HEK293 (cell line): ENCODE data around the gene DLG2.

Experiments used
- CTCF ChIA-PET: fragments of 350-600 bp; formaldehyde crosslinking; extraction: SDS; loops from one replicate; lab custom pipeline; 2021; ENCODE audit warnings: antibody characterized with exemption; lab: Yijun Ruan, JAX
- POLR2A ChIA-PET: fragments of 300-600 bp; formaldehyde crosslinking; extraction: SDS; loops from one replicate; lab custom pipeline; 2020; ENCODE audit warnings: antibody characterized with exemption, inconsistent platforms; lab: Yijun Ruan, JAX
- H3K27ac ChIP-seq: fragments of 200-500 bp; sonication (Bioruptor generic); 2 replicates; pipeline ENCODE4 v1.5.1; 2014; ENCODE audit warnings: low read depth, low read length, control low read depth, inconsistent platforms; ENCODE audit errors: extremely low read depth
- H3K36me3 ChIP-seq, 2 experiments: fragments of 200-500 bp in 1 of 2; sonication (Bioruptor generic) in 1 of 2; 1 replicate in 1 of 2; 2 replicates in 1 of 2; pipeline ENCODE4 v1.5.1; 2014 to 2017; ENCODE audit warnings: inconsistent platforms in 2 of 2, low read length in 2 of 2; ENCODE audit not compliant: control insufficient read depth in 2 of 2, insufficient read depth in 1 of 2
- H3K4me1 ChIP-seq: fragments of 200-500 bp; sonication (Bioruptor generic); 2 replicates; pipeline ENCODE4 v1.5.1; 2014; ENCODE audit warnings: mild to moderate bottlenecking, low read length, inconsistent platforms; ENCODE audit not compliant: control insufficient read depth, insufficient read depth
- H3K4me3 ChIP-seq: 2 replicates; pipeline ENCODE4 v1.5.1; 2011; ENCODE audit warnings: low read depth, mild to moderate bottlenecking, control low read depth, low read length, moderate library complexity
- H3K9me3 ChIP-seq: fragments of 200-500 bp; sonication (Bioruptor generic); 2 replicates; pipeline ENCODE4 v1.5.1; 2014; ENCODE audit warnings: low read depth, low read length, inconsistent platforms; ENCODE audit not compliant: control insufficient read depth, insufficient read depth
- HOXA7 ChIP-seq: sonication (generic); formaldehyde crosslinking; IDR thresholded peaks from 2 replicates; pipeline ENCODE4 v1.8.1; 2022; ENCODE audit warnings: missing genetic modification reagents, borderline replicate concordance
- PRDM1 ChIP-seq: fragments of 450-650 bp; formaldehyde crosslinking; IDR thresholded peaks from 2 replicates; pipeline ENCODE4; 2016; ENCODE audit warnings: missing biosample characterization, missing genetic modification characterization
- TCF7L2 ChIP-seq: IDR thresholded peaks from 2 replicates; pipeline ENCODE4 v1.6.1; 2011; ENCODE audit warnings: low read depth, mild to moderate bottlenecking, inconsistent platforms, low read length, moderate library complexity, borderline replicate concordance
- ZFP37 ChIP-seq: fragments of 450-650 bp; formaldehyde crosslinking; IDR thresholded peaks from 2 replicates; pipeline ENCODE4 v1.5.1; 2016; ENCODE audit warnings: missing biosample characterization, missing genetic modification characterization
- ZFP69B ChIP-seq: fragments of 450-650 bp; formaldehyde crosslinking; IDR thresholded peaks from 2 replicates; pipeline ENCODE4 v1.5.1; 2016; ENCODE audit warnings: missing biosample characterization, missing genetic modification characterization
- ZNF132 ChIP-seq: fragments of 450-650 bp; formaldehyde crosslinking; IDR thresholded peaks from 2 replicates; pipeline ENCODE4 v1.5.1; 2017; ENCODE audit warnings: missing biosample characterization, missing genetic modification characterization, borderline replicate concordance
- ZNF19 ChIP-seq: fragments of 450-650 bp; formaldehyde crosslinking; IDR thresholded peaks from 2 replicates; pipeline ENCODE4; 2016; ENCODE audit warnings: missing biosample characterization, missing genetic modification characterization, low read depth
- ZNF24 ChIP-seq: fragments of 450-650 bp; formaldehyde crosslinking; IDR thresholded peaks from 2 replicates; pipeline ENCODE4 v1.5.1; 2016; ENCODE audit warnings: missing biosample characterization, missing genetic modification characterization
- ZNF404 ChIP-seq: fragments of 450-650 bp; formaldehyde crosslinking; IDR thresholded peaks from 2 replicates; pipeline ENCODE4 v1.5.1; 2017; ENCODE audit warnings: missing biosample characterization, missing genetic modification characterization
- ZNF449 ChIP-seq: fragments of 450-650 bp; formaldehyde crosslinking; IDR thresholded peaks from 2 replicates; pipeline ENCODE4 v1.5.1; 2017; ENCODE audit warnings: missing biosample characterization, mild to moderate bottlenecking, missing genetic modification characterization, moderate library complexity
- ZNF560 ChIP-seq: fragments of 450-650 bp; formaldehyde crosslinking; IDR thresholded peaks from 2 replicates; pipeline ENCODE4 v1.5.1; 2017; ENCODE audit warnings: missing biosample characterization, missing genetic modification characterization, borderline replicate concordance
- ZNF610 ChIP-seq: fragments of 450-650 bp; formaldehyde crosslinking; IDR thresholded peaks from 2 replicates; pipeline ENCODE4 v1.5.1; 2016; ENCODE audit warnings: missing biosample characterization, missing genetic modification characterization, borderline replicate concordance
- ZNF677 ChIP-seq: fragments of 450-650 bp; IDR thresholded peaks from 2 replicates; pipeline ENCODE4 v1.5.0; 2018; ENCODE audit warnings: missing biosample characterization, mild to moderate bottlenecking, missing genetic modification characterization, moderate library complexity
- ZNF768 ChIP-seq: fragments of 450-650 bp; formaldehyde crosslinking; IDR thresholded peaks from 2 replicates; pipeline ENCODE4 v1.5.1; 2018; ENCODE audit warnings: missing biosample characterization, mild to moderate bottlenecking, missing genetic modification characterization
- ZNF777 ChIP-seq: fragments of 450-650 bp; formaldehyde crosslinking; IDR thresholded peaks from 2 replicates; pipeline ENCODE4 v1.5.1; 2017; ENCODE audit warnings: missing biosample characterization, missing genetic modification characterization, borderline replicate concordance
- ZNF785 ChIP-seq: fragments of 450-650 bp; formaldehyde crosslinking; IDR thresholded peaks from 2 replicates; pipeline ENCODE4 v1.5.1; 2016; ENCODE audit warnings: missing biosample characterization, missing genetic modification characterization
- ZXDB ChIP-seq: fragments of 450-650 bp; formaldehyde crosslinking; IDR thresholded peaks from 2 replicates; pipeline ENCODE4 v1.5.1; 2016; ENCODE audit warnings: missing biosample characterization, missing genetic modification characterization
- TF ChIP-seq, protein P1 (sequence below): fragments of 450-650 bp; formaldehyde crosslinking; conservative IDR thresholded peaks from 2 replicates; pipeline ENCODE4 v1.5.1; 2016; ENCODE audit warnings: low read depth, missing biosample characterization, missing genetic modification characterization
- TF ChIP-seq, protein P2 (sequence below): fragments of 450-650 bp; formaldehyde crosslinking; IDR thresholded peaks from 2 replicates; pipeline ENCODE4 v1.5.1; 2016; ENCODE audit warnings: missing biosample characterization, missing genetic modification characterization
- TF ChIP-seq, protein P3 (sequence below): fragments of 450-650 bp; formaldehyde crosslinking; IDR thresholded peaks from 2 replicates; pipeline ENCODE4 v1.5.1; 2016; ENCODE audit warnings: missing biosample characterization, missing genetic modification characterization

Gene DLG2

GRCh38 chr11:84471501-84471900, 1155.6 kb downstream of the DLG2 start:
- H3K9me3 ChIP-seq = no peaks in the 10 kb centered on the region
- POLR2A ChIA-PET = interaction anchor here (0.6 kb wide), 1 partner anchor 25 kb away, joined by 4 read pairs; no protein-coding TSS in a partner anchor
- CTCF ChIA-PET = no interaction called here
- H3K36me3 ChIP-seq = no peaks in the 10 kb centered on the region
- TF ChIP-seq ZNF24 = no peak
- 0 out of 2 replicates have a peak, but pooled peaks have one; percentile 35 for TF ChIP-seq PRDM1 (tag by site-specific recombination)
- TF ChIP-seq, protein P1, sequence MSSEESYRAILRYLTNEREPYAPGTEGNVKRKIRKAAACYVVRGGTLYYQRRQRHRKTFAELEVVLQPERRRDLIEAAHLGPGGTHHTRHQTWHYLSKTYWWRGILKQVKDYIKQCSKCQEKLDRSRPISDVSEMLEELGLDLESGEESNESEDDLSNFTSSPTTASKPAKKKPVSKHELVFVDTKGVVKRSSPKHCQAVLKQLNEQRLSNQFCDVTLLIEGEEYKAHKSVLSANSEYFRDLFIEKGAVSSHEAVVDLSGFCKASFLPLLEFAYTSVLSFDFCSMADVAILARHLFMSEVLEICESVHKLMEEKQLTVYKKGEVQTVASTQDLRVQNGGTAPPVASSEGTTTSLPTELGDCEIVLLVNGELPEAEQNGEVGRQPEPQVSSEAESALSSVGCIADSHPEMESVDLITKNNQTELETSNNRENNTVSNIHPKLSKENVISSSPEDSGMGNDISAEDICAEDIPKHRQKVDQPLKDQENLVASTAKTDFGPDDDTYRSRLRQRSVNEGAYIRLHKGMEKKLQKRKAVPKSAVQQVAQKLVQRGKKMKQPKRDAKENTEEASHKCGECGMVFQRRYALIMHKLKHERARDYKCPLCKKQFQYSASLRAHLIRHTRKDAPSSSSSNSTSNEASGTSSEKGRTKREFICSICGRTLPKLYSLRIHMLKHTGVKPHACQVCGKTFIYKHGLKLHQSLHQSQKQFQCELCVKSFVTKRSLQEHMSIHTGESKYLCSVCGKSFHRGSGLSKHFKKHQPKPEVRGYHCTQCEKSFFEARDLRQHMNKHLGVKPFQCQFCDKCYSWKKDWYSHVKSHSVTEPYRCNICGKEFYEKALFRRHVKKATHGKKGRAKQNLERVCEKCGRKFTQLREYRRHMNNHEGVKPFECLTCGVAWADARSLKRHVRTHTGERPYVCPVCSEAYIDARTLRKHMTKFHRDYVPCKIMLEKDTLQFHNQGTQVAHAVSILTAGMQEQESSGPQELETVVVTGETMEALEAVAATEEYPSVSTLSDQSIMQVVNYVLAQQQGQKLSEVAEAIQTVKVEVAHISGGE (tag by site-specific recombination) = no peak
- TF ChIP-seq, all 188 proteins: peak for 1
- H3K4me3 ChIP-seq = no peak overlapping the region
- no peak overlapping the region for H3K27ac ChIP-seq
- no peaks in the 10 kb centered on the region for H3K4me1 ChIP-seq

- H3K9me3 ChIP-seq = no peaks in the 10 kb centered on the region
- no peaks in the 10 kb centered on the region for H3K36me3 ChIP-seq
- TF ChIP-seq ZFP69B (tag by site-specific recombination) (no peak), ZNF449 (no peak), ZNF768 (tag by site-specific recombination) (no peak), HOXA7 (CRISPR knock-in tag) (no peak)
- TF ChIP-seq, protein P2, sequence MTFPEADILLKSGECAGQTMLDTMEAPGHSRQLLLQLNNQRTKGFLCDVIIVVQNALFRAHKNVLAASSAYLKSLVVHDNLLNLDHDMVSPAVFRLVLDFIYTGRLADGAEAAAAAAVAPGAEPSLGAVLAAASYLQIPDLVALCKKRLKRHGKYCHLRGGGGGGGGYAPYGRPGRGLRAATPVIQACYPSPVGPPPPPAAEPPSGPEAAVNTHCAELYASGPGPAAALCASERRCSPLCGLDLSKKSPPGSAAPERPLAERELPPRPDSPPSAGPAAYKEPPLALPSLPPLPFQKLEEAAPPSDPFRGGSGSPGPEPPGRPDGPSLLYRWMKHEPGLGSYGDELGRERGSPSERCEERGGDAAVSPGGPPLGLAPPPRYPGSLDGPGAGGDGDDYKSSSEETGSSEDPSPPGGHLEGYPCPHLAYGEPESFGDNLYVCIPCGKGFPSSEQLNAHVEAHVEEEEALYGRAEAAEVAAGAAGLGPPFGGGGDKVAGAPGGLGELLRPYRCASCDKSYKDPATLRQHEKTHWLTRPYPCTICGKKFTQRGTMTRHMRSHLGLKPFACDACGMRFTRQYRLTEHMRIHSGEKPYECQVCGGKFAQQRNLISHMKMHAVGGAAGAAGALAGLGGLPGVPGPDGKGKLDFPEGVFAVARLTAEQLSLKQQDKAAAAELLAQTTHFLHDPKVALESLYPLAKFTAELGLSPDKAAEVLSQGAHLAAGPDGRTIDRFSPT = no peak
- no peak overlapping the region for H3K4me3 ChIP-seq
- ChIA-PET CTCF (no interaction called here), POLR2A (no interaction called here)
- H3K27ac ChIP-seq = no peak overlapping the region
- no peaks in the 10 kb centered on the region for H3K4me1 ChIP-seq
Measured at GRCh38 chr11:84468235-84468634, 1158.9 kb downstream of the DLG2 start.

DNA sequence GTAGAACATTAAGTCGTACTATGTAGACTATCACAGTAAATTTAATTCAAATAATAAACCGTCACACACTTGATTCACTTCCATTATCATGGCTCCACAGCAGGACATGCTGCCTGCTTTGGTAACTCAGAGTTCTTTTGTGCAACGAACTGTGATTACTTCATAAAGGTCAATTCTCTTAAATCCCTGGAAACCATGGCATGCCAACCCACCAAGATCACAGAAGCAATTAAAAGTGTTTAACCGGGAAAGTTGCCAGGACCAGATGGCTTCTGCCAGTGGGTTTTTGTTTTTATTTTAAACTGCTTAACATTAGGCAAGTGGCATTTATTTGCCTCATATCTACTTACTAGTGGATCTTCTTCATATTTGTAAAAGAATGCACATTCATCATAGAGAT, 1162.1 kb downstream of the DLG2 start:
- no peak overlapping the region for H3K27ac ChIP-seq
- no peaks in the 10 kb centered on the region for H3K9me3 ChIP-seq
- no peaks in the 10 kb centered on the region for H3K4me1 ChIP-seq
- no peaks in the 10 kb centered on the region for H3K36me3 ChIP-seq
- ChIA-PET CTCF (no interaction called here), POLR2A (no interaction called here)
- no peak overlapping the region for H3K4me3 ChIP-seq
- TF ChIP-seq ZNF19 (tag by site-specific recombination) = no peak
- no peak for TF ChIP-seq TCF7L2
- no peak for TF ChIP-seq ZFP37 (tag by site-specific recombination)
- no peak for TF ChIP-seq ZNF404 (tag by site-specific recombination)
- no peak for TF ChIP-seq ZNF785 (tag by site-specific recombination)
- no peak for TF ChIP-seq ZXDB
- no peak for TF ChIP-seq ZNF132
- TF ChIP-seq ZNF777 (tag by site-specific recombination) = no peak
- TF ChIP-seq, protein P3, sequence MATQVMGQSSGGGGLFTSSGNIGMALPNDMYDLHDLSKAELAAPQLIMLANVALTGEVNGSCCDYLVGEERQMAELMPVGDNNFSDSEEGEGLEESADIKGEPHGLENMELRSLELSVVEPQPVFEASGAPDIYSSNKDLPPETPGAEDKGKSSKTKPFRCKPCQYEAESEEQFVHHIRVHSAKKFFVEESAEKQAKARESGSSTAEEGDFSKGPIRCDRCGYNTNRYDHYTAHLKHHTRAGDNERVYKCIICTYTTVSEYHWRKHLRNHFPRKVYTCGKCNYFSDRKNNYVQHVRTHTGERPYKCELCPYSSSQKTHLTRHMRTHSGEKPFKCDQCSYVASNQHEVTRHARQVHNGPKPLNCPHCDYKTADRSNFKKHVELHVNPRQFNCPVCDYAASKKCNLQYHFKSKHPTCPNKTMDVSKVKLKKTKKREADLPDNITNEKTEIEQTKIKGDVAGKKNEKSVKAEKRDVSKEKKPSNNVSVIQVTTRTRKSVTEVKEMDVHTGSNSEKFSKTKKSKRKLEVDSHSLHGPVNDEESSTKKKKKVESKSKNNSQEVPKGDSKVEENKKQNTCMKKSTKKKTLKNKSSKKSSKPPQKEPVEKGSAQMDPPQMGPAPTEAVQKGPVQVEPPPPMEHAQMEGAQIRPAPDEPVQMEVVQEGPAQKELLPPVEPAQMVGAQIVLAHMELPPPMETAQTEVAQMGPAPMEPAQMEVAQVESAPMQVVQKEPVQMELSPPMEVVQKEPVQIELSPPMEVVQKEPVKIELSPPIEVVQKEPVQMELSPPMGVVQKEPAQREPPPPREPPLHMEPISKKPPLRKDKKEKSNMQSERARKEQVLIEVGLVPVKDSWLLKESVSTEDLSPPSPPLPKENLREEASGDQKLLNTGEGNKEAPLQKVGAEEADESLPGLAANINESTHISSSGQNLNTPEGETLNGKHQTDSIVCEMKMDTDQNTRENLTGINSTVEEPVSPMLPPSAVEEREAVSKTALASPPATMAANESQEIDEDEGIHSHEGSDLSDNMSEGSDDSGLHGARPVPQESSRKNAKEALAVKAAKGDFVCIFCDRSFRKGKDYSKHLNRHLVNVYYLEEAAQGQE (tag by site-specific recombination) = no peak
- TF ChIP-seq ZNF677 (tag by site-specific recombination) = no peak
- TF ChIP-seq ZNF560 = no peak
- TF ChIP-seq ZNF610 (tag by site-specific recombination) = no peak
